Hematopoietic multipotent progenitor cell treated with erythropoietin and hydrocortisone succinate and interleukin-3 and kit ligand, for 4 days (in vitro differentiated cells): ENCODE results near the gene HHAT.
A peak's percentile ranks its signal among the peaks of the same experiment; 100 is the strongest.

Experiments
- DNase-seq: peaks from one replicate; pipeline ENCODE4 v3.0.0-alpha.2; 2015

HHAT gene

DNA sequence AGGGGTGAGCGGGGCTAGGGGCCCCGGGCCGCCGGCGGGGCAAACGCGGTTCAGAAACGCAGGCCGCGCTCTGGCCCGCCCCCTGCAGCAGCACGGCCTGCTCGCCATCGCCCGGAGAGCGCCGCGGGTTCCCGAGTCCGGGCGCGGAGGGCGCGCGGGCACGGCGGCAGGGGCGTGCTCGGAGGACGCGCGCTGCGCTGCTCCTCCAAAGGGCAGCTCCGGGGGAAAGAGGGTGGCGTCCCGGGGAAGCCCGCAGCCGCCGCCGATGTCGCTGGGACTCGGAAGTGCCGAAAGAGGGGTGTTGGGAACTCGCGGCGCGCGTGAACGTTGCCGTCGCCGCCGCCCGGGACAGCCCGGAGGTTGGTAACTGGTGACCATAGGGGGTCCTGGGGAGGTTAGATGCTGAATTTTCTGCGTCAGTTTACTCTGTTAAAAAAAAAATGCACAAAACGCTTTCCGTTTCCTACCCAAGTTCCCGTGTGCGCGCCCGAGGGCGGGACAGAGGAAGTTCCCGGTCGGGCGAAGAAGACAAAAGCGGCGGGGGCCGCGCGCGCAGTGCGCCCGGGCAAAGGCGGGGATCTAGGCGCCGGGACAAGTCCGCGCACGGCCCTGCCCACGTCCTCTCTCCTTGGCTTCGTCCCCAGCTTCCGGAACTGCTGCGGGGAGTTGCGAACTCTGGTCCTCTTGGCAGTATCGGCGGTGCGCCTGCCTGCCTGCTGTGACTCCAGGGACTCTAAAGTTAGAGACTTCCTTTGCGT is at the start of gene HHAT:
TSS of gene HHAT (plus strand) at position 157 of the 758 bp plus-strand sequence. CDS start 20,074 bp downstream, outside the sequence.
- peak; percentile 87 for DNase-seq

DNA sequence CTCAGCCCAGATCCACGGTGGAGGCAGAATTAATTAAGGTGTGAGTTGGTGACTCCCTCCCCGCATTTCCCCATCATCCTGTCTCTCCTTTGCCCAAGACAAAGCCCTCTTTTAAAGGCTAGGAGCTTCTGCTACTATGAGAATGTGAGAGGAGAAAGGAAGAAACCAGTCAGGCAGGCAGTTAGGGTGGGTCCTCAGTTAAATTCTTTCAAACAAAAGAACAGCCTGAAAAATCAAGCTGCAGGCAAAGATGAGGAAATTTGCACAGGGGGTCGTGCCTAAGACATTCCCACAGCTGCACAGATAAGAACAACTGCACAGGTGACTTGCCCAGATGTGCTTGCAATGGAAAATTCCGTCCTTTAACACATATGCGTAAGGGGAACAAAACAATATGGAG is 48.5 kb upstream of the HHAT start:
- no peak for DNase-seq

DNA sequence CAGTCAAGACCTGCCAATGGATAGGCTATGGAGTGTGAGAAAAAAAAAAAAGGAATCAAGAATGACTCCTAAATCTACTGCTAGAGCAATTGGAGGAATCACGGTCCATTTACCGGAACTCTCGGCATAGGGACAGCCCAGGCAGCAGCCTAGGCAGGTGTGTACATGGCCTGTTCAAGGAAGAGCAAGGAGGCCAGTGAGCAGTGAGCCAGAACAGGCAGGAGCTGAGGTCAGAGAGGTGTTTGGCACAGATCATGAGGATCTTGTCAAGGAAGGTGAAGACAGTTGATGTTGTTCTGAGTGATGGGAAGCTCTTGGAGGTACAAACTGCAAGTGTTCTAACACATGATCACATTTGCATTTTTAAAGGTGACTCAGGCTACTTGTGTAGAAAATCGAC is 40.6 kb upstream of the HHAT start:
- no peak for DNase-seq

DNA sequence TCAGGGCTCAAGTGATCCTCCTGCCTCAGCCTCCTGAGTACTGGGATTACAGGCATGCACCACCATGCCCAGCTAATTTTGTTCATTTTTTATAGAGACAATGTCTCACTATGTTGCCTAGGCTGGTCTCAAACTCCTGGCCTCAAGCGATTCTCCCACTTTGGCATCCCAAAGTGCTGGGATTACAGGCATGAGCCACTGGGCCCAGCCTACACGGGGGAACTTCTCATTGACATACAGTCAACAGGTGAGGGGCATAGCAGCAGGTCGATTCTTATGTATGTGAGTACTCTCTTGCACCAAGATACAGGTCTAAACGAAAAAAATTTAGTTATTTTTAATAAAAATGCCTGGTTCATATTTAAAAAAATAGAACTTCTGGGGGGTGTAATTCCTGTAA is 39.5 kb upstream of the HHAT start:
- no peak for DNase-seq

DNA sequence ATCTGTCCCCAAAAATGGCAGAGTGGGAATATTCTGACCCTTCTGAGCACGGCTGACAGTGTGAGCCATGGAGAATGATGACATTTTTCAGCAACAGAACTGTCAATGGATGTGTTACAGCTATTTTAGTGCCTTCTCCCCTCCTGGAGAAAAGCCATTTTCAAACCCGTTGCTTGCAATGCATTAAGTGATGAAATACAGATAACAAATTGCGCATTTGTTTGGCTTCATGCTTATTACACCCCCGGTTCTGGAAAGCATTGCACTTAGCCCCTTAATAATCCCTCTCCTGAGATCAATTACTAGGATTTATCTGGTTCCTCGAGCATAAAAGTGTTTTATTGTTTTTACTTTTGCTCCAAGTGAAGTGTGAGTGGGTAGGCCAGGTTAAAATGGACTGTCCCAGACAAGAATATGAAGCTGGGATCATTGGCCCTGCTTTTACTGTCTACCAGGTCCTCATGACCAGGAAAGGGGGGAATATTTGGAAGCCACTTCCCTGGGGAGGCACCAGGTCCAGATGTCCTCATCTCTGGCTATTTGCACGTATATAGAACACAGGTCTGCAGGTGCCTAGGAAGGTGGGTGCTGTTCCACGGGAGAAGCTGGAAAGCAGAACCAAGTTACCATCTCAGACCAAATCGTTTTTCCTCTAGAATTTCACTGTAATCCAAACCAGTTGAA is 37.5 kb upstream of the HHAT start:
- no peak for DNase-seq

DNA sequence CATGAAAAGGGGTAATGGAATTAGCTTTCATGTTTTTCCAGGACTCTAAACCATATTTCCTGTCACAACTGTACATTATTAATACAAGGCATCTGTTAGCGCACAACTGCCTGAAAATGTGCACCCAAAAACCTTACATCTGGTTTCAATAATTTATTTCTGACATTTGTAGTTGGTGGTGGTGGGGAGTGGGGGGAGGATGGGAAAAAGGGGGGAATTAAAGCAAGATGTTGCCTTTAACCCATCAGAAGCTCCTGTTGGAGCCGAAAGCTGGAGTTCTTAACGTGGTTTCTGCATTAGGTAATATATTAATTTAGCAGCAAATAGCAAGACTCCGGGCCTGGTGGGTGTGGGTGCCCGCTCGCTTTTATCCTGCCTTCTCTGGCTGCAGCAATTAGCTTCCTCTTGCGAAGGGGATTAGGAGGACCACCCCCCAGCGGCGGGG is 36.9 kb upstream of the HHAT start:
- DNase-seq: no peak

DNA sequence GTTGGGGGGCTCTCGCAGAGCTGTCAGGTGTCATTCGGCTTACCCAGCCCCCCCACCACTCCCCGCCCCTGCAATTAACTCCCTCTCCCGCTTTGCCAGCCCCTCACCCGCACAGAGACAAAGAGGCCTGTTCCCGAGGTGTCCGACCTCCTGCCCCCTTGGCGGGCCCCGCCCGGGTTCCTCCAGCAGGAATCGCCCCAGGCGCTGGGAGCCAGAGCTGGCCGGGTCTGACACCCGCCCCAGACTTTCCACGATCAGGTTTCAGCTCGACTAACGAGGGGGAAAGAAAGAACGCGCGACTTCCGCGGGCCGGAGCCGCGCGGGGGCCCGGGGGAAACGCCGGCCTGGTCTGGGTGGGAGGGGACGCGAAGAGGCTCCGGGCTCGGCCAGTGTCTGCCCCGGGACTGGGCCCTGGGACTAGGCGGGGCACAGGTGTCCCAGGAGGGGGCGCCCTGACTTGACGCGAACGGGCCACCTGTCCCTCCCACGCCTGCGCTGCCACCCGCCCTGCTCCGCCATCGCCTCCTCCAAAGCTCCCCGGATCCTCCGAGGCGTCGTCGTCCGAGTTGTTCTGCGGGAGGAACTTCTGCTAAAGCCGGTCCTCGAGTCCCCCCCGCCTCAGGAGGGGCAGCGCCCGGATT is 36.4 kb upstream of the HHAT start:
- DNase-seq: peak; percentile 29

DNA sequence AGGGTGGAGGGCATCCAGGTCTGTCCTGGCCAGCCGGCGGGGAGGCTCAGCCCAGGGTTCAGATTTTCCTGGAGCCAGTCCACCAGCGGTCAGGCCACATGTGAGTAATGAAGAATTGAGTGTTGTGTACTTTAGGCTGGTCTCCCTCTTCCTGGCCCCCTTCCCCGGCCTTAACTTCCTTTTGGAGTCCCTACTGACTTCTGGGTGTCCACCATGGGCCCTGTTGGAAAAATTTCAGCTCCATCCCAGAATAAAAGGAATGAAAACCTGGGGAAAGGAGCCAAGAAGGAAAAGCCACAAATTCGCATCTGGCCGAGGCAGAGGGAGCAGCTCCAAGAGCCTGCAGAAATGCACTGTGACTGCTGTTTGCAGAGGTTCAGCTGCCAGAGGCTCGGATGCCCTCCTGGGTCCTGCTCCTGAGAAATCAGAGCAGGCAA is 35.5 kb upstream of the HHAT start:
- DNase-seq: no peak

DNA sequence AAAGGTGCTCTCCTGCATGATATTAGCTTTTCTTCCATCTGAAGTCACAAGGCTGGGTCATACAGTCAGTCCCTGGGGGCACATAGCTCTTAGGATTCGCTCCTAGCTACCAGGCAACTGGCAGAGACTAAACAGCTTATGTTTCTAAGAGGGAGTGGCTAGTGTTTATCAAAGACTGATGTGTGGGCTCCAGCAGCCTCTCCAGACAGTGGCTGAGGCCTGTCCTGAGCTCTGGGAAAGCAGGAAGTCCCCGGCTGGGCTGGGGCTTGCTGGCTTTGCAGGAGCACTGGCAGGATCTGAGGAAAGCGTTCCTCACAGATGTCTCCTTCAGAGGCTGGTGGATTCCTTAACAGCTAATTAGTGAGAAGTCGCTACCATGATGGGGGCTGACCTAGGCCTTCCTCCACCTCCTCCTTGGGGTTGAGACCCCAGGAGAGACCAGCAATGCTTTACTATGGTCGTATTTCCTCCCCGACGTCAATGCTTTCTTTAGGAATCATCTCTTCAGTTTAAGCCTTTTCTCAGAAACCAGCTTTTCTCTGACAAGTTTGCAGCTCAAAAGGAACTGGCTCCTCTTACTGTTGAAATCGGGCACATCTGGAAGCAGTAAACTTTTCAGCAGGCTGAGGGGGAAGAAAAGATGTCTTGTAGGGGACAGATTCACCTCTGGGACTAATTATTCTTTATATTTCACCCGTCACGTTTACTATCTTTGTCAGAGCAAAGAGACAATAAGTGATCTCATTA is 33.5 kb upstream of the HHAT start:
- no peak for DNase-seq

DNA sequence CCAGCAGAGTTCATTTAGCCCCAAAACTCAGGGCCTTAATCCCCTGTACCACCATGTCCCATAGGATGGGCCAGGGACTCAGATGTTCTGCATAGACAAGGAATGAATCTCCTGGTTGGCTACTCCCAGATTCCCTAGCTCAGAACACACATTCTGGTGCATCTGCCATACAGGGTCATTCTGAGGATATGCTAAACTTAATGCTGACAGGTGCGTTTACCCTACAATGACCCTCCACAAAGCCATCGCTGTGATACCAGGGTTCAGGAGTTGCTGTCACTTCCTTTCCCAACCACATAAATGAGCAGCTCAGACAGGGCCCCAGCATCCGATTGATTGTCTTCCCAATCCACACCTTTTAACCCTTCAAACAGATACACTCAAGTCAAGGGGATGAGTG is 32.0 kb upstream of the HHAT start:
- DNase-seq: no peak

DNA sequence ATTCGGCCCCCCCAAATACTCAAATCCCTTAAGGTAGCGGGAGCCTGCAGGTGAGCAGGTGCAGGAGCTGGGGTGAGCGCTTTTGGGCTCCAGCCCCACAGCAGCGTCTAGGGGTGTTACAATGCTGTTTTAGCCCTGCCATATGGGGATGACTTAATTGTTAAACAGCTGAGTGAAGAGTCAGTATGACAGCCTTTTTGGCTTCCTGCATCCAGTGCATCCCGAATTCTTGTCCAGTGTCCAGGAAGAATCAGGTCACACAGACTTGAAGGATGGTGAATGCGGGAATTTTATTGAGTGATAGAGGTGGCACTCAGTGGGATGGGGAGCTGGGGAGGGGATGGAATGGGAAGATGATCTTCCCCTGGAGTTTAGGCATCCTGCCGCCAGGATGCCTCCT is 30.4 kb upstream of the HHAT start:
- DNase-seq: no peak

DNA sequence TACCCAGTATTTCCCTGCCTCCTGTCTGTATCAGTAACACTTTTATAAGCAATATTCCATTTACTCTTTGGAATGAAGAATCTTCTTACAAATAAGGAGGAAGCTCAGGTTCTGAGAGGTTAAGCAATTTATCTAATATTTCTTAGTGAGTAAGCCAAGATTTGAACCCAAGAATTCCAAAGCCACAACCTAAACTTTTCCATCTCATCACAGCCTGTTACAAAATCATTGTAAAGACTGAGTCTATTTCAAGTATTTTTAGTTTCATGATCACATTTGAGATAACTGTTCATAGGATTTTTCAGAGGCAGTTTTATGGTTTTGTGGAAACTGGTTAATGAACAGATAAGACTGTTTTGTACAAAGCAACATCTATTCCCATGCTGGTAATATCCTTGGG is 29.8 kb upstream of the HHAT start:
- DNase-seq: no peak

DNA sequence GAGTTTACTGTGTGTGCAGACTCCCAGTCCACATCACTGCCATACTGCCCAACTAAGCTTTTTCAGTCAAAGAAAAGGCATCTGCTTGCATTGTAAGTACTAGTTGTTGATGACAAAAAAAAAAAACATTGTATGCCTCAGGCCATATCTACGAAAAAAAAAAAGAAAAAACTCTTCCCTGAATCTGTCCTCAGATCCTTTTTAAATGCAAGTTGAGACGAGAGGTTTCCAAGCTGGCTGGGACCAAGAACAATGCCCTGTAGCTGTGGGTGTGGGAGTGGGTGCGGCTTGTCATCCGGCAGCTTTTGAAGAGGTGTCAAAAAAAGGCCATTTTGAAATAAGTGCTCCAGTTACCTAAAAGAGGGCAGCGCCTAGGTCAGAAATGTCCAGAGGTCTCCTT is 29.2 kb upstream of the HHAT start:
- DNase-seq: no peak

DNA sequence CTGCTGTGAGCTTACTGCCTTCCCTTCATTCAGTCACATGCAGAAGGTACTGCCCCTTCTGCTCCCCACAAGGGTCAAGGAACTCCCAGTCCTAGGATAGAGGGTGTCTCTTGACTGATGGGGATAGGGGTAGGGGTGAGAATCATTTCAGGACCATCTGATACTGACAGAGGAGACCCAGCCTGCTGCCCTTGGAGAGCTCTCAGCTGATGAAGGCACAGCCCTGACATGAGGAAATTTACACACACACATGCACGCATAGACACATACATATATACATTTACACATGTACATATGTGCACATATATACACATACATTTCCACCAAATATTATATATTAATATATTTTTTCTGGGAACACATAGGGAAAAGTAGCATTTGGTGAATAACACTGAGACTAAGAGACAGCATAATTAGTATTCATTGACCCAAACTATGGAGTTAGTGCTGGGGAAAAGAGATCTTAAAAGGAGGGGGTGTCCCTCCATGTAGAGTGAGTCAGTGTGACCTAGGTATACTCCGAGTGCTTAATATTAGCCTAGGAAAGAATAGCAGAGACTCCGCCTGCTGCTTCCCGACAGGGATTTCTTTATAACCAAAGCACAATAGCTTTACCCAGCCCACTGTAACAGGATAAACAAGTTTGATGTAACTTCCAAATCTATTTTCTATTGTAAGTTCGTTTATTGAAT is 27.6 kb upstream of the HHAT start:
- no peak for DNase-seq

DNA sequence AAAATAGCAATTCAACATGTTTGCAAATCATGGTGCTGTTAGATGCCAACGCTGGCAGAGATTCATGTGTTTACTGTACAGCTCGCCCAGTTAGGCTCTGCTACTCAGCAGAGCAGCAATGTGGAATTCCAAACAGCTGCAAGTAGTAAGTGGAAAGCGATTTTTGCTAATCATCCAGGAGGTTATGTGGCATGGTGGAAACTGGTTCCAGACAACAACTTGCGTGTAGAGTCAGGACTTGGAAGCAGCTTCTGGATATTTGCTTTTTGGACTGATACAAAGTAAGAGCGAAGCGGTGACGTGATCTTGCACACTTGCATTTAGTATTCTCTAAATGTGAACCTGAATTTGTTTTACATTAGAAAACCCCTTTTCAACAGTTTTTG is 27.1 kb upstream of the HHAT start:
- DNase-seq: no peak

DNA sequence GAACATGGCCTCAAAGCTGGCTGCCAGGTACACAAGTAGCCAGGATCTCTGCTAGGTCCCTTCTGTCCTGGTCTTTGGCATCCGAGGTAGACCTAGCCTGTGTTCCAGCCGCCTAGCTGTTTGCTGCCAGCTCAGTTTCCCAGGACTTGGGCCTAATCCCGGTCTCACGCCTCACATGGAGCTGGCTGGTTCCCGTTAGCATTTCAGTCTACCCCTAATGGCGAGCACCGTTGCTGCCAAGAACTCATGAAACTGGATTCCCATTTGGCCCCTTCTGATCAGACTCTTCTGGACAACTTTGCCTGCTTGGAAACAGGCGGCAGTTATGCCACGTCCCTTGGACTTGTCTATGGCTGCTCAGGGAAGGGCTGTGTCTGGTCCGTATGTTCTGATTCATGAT is 26.2 kb upstream of the HHAT start:
- no peak for DNase-seq

DNA sequence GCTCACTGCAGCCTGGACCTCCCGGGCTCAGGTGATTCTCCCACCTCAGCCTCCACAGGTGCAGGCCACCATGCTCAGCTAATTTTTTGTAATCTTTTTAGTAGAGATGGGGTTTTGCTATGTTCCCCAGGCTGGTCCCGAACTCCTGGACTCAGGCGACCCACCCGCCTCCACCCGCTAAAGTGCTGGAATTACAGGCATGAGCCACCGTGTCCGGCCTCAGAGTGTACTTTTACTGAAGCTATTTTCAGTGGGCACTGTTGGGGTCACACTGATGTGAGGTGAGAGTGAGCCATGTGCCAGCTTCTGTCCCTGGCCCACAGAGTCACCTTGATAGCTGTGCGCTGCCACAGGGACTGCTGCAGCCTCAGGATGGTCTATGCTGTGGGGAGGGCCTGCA is 25.3 kb upstream of the HHAT start:
- no peak for DNase-seq

DNA sequence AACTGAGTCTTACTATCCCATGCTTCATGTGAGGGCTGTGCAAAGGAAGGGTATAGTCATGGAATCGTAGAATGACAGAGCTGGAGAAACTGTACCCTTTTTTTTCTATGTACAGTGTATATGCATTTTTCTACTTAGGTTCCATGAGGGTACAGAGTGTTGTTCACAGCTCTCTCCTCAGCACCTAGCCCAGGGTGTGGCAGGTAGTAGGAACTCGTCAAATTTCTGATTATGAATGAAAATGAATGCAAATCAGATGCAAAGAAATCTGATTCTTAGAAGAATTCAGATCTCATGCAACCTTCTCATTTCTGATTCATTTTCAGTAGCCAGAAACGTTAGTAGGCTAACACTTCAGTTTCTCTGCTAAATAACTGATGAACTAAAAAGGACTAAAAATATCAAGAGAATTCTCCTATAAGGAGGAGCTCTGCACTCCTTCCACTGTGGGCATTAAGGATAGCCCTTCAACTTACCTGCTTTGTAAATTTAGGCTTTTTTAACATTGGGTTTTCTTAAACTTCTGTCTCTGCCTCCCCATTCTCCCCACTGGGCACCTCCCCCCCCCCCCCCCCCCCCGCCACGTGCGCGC is 18.0 kb upstream of the HHAT start:
- DNase-seq: no peak

DNA sequence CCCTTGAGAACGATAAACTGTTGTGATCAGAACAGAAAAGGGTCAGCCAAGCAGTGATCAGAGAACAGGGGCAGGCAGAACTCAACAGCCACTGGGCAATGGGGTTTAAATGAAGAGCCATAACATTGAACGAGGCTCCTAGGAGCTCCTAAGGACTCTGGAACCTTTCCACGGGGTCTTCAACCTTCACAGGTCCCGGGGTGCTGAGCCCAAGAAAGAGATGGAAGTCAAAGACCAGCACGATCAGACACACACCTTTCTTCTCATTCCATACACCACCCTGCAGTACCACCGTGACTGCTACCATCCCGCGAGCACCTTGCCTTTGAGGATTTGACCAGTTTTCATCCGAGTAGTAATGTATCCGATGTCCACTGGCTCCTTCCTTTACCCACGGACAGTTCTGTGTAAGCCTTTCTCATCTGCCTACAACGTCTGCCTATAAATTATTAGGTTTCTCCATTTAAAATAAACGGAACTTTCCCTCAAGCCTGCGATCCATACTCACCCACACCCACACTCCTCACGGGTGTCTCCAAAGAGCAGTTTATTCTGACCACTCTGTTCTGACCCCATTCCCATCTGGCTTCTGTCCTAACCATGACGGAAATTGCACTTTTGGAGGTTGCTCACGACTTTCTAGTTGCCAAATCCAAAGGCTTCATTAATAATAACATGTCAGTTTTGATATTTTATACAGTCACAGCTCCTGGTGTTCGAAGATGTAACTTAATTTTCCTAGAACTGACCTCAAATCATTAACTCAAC is 16.8 kb upstream of the HHAT start:
- DNase-seq: no peak

DNA sequence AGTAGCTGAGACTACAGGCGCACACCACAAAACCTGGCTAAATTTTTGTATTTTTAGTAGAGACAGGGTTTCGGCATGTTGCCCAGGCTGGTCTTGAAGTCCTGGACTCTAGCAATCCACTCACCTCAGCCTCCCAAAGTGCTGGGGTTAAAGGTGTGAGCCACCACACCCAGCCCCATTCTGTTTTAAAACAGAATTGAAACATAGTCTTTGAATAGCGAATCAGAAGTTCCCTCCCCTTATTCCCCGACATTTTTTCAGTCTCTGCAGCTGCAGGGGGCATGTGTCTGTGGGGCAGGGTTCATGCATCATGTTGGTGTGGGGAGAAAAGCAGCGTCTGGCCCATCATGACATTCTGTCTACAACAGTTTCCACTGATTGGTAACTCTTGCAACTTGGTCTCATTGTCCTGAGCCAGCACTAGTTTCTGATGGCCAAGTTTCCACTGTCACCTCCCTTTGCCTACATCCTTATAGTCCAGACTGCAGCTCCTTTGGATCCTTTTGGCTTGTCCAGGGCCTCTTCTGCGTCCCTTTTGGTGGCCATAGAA is 15.6 kb upstream of the HHAT start:
- no peak for DNase-seq

DNA sequence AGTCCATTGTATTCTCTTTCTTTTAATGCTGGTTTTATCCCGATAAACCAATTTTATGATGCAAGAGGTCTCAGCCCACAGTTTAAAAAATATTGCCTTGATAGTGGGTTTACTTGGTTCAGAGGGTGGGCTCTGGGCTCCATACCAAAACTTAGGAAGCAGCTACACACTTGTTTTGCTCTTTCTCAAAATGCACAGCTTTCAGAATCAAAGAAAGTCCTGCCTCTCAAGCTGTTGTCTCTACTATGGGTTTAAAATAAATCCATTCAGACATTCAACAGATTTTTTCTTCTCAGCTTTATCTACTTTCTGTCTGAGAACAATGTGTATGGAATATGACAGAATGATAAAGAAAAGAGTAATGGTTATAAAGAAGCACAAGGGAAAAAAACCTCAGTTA is 14.8 kb upstream of the HHAT start:
- no peak for DNase-seq
